D721Med (cell line): ENCODE results near the gene AGFG1.

ENCODE experiments used
- DNase-seq: peaks from one replicate; pipeline ENCODE4 v3.0.0; 2011; ENCODE audit warnings: low spot score; ENCODE audit not compliant: insufficient read length
- FAIRE-seq: peaks from 2 replicates; lab custom pipeline; 2011; peaks lifted over from hg19 to GRCh38; lab: Jason Lieb, UNC
- CTCF ChIP-seq: IDR thresholded peaks from 2 replicates; pipeline ENCODE4 v1.5.1; 2012; ENCODE audit warnings: mild to moderate bottlenecking, control low read depth; ENCODE audit not compliant: insufficient read depth; ENCODE audit errors: missing control alignments

AGFG1 gene

GRCh38 chr2:227606476-227606875, 134.5 kb downstream of the AGFG1 start:
- no peak for DNase-seq
- no peak for FAIRE-seq
- no peak for TF ChIP-seq CTCF

- DNase-seq (no peak), FAIRE-seq (no peak)
- TF ChIP-seq CTCF: no peak
Observed at GRCh38 chr2:227607941-227608340, 136.0 kb downstream of the AGFG1 start.

GRCh38 chr2:227608561-227609338, 136.8 kb downstream of the AGFG1 start:
- no peak for DNase-seq
- TF ChIP-seq CTCF: no peak
- FAIRE-seq: no peak

- FAIRE-seq: no peak
- no peak for TF ChIP-seq CTCF
- DNase-seq: no peak
Observed at GRCh38 chr2:227610123-227610522, 138.2 kb downstream of the AGFG1 start.
